NK-92 (cell line): ENCODE data around the gene TRIM7.
"Not testable (repeated sequence)": the region's sequence is repeated elsewhere in the genome, so short reads cannot be mapped to it uniquely, and the experiment has no call there.

Experiments
- DNase-seq: peaks from one replicate; lab custom pipeline; 2025; ENCODE audit not compliant: unreplicated experiment; lab: John Stamatoyannopoulos, UW

TRIM7 gene

DNA sequence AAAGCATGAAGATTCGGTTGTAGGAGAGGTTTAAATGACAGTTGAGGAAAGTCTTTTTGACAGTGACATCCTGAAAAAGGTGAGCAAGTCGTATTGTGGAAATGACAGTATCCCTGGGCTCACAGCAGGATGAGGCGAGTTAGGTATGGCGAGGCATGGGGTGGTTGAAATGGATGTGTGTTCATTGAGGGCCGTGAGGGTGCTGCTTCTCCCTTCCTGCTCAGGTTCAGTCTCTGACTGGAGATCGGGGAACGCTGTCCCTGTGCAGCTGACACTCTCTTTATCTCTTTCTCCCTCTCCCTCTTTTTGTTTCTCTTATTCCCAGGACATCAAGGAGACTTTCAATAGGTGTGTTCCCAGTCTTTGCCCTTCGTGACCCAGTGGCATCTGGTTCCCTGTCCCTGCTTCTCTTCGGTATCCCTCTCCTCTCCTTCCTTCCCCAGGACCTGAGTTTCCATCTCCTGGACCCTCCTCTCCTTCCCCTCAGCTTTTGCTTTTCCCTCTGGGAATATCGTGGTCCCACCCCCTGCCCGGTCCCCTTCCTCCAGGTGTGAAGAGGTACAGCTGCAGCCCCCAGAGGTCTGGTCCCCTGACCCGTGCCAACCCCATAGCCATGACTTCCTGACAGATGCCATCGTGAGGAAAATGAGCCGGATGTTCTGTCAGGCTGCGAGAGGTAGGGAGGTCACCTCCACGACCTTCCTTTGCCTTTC, 28.2 kb upstream of the TRIM7 start:
- no peak for DNase-seq

DNA sequence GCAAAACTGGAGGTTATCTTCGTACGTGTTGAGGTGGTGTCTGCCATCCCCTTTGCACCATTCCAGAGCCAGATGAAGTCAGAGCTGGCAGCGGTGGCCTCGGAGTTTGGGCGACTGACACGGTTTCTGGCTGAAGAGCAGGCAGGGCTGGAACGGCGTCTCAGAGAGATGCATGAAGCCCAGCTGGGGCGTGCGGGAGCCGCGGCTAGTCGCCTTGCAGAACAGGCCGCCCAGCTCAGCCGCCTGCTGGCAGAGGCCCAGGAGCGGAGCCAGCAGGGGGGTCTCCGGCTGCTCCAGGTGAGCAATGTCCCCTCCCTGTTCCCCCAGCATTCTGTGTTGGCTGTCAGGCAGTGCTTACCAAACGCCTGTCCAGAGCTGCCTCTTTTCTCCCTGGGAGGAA, 27.6 kb upstream of the TRIM7 start:
- no peak for DNase-seq

DNA sequence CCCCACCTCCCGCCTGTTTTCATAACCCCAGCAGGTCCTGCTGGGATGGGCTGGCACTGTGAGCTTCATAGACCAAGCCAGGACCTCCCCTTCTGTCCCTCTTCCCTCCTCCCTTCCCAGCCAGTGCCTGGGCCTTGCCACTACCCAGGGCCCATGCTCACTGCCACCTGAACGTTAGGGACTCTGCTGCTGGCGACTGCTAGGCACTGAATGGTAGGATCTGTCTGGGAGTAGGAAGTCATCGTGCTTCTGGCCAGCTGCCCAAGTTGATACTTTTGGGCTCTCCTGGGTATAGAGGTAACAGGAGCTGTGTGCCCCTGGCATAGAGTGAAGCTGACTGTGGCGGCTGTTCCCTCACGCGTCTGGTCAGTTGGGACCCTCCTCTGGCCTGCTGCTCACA, 26.4 kb upstream of the TRIM7 start:
- DNase-seq = no peak

DNA sequence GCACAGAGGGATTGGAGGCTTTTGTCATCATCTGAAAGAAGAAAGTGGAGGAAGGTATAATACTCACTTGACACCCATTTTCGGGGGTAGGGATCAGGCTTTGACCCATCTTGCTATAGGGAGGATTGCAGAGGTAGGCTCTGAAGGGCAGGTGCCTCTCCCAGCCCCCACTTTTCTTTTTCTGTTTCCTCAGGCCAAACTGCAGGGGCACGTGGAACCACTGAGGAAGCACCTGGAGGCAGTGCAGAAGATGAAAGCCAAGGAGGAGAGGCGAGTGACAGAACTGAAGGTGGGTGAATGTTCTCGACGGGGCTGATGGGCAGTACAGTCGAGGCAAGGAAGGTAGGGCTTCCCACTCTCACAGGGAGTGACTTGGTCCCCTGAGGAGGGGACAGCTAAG, 25.6 kb upstream of the TRIM7 start:
- DNase-seq = no peak

DNA sequence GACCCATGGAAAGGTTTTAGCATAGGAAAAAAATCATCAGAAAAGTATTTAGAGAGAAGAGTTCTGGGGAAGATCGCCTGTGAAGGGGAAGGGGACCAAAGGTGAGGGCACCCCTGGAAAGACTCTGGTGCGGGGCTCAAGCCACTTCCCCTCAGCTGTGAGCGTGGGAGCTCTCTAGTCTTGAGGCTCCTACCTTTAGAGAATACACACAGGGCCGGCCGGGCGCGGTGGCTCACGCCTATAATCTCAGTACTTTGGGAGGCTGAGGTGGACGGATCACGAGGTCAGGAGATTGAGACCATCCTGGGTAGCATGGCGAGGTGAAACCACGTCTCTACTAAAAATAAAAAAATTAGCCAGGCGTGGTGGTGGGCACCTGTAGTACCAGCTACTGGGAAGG, 25.0 kb upstream of the TRIM7 start:
- DNase-seq = no peak

DNA sequence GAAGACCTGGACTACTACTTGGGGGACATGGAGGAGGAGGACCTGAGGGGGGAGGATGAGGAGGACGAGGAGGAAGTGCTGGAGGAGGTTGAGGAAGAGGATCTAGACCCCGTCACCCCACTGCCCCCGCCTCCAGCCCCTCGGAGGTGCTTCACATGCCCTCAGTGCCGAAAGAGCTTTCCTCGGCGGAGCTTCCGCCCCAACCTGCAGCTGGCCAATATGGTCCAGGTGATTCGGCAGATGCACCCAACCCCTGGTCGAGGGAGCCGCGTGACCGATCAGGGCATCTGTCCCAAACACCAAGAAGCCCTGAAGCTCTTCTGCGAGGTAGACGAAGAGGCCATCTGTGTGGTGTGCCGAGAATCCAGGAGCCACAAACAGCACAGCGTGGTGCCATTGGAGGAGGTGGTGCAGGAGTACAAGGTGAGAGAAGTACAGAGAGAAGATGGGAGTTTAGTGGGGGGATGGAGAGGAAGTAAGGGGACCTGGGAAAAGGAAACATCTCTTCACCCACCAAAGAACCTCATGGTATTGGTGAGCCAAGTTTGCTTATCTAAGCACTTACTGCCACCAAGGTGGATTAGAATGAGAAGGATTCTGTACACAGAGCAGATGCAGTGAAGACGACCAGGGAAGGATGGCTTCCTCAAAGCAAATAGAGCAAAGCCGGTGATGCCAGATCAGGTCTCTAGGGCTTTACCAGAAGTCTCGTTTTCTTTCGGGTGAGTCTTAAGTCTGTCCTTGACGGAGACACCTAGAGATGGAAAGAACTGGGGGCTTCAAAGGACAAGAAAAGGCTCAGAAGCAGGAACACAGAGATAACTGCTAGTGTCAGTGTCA, 19.6 kb upstream of the TRIM7 start:
- no peak for DNase-seq

DNA sequence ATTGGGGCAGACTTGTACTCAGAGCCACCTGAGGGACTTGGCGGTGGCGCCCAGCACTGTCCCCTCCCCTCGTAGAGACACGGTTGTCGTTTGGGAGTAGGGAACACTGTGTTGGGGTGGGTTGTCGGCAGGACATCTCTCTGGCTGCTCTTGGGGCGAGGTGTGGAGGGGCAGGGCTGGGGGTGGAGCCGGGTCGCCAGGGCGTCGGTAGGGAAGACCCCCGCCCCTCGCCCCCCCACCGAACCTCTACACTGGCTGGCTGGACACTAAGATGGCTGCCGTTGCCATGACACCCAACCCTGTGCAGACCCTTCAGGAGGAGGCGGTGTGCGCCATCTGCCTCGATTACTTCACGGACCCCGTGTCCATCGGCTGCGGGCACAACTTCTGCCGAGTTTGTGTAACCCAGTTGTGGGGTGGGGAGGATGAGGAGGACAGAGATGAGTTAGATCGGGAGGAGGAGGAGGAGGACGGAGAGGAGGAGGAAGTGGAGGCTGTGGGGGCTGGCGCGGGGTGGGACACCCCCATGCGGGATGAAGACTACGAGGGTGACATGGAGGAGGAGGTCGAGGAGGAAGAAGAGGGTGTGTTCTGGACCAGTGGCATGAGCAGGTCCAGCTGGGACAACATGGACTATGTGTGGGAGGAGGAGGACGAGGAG, 18.9 kb upstream of the TRIM7 start:
- DNase-seq = no peak

DNA sequence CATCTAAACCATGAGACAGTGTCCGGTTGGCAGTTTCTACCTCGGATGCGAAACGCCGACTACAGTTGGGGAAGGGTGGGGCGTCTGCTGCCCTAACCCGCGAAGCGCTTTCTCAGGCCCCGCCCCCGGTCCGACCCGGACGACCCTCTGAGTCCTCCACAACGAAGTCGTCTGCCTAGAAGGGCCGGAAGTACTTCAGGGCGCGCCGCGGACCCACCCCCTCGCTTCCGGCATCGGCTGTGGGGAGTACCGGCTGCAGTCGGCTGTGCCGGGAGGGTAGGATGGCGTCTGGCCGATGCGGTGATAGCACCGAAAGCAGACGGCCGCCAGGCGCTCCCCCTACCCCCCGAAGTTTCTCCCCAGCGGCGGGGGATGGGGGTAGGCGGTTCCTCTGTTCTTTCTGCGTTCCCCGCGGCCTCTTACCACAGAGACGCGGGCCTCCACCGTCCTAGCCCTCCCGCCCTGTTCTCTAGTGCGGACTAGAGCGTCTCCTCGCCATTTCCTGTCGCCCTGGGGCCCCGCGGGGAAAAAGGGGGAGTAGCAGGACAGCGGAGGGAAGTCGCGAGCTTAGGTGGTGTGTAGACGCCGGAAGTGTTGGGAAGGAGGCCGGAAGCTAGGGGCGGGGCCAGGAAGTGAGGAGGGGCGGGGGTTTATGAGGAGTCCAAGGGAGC, 18.2 kb upstream of the TRIM7 start, which contains the start of gene TRIM41:
Gene TRIM41 (plus strand): TSS at position 224 of the 671 bp plus-strand sequence. CDS start 719 bp downstream, outside the sequence.
- no peak for DNase-seq

DNA sequence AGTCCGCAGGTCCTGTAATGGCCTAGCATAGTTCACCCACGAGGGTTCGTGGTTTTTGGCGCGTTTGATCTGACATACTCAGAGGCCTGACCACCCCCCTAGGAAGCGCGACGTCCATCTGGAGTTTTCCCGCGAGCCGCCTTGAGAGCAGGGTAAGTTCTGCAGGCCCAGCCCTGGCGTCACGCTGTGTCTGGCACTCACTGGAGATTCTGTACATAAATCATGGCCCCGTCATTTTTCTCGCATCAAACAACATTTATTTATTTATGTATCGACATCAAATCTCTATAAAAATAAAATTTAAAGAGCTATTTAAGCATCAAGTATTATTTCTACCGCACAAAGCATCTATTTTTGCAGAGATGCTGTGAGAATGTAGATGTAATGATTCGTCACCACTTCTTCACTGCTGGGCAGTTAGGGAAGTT, 17.6 kb upstream of the TRIM7 start:
- no peak for DNase-seq

DNA sequence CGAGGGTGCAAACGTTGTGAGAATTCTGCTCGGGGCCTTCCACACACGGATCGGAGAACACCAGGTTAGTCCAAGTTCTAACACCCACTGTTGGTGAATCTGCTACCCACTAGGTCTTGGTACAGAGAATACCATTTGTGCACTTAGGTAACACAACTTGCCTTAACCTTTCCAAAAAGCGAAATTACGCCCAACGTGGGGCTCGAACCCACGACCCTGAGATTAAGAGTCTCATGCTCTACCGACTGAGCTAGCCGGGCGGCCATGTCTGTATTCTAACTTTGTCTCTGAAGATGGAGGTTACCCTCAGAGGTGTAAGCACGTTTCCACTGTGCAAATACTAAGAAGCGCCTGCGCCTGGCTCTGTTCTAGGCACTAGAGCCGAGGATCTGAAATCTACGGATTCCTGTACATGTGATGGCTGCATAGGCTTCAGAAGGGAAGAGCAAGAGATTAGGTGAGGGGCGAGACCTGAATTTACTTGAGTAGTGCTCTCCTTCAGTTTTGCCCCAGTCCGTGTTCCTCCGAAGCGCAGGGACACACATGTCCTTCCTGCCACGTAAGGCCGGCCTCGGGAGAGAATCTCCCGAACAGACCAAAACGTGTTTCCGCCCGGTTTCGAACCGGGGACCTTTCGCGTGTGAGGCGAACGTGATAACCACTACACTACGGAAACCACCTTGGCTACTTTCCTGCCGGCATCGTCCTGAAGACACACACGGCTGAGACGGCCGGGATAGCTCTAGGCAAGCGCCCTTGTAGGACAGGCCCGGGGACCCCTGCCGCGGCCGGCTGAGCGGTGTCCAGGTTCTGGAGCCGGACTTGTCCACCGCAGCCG, 17.0 kb upstream of the TRIM7 start:
- no peak for DNase-seq

DNA sequence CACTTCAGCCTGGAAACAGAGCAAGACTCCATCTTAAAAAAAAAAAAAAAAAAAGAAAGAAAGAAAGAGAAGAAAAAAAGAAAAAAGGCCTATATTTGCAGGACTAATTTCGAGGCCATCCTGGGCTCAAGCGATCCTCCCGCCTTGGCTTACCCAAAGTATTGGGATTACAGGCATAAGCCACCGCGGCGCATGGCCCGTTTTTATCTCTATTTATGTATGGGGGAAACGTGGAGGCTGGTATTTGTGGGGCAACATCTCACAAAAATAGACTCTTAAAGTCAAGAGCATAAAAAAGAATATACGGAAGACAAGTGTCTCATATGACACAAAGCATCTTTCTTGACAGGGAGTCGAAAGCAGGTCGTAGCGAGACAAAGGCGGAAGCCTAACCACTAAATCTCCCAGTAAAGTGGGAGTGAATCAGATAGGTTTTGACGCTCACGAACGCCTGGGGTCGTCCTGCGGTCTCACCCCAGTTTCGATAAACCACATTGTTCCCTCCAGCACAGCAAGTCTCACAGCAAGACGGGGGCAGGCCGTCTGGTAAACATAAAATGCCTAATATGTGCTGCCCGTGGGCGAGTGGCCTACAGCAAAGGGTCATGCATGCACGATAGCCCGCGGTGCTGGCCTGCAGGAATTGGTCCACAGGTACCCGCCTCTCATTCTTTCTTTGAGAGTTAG, 16.3 kb upstream of the TRIM7 start:
- no peak for DNase-seq

DNA sequence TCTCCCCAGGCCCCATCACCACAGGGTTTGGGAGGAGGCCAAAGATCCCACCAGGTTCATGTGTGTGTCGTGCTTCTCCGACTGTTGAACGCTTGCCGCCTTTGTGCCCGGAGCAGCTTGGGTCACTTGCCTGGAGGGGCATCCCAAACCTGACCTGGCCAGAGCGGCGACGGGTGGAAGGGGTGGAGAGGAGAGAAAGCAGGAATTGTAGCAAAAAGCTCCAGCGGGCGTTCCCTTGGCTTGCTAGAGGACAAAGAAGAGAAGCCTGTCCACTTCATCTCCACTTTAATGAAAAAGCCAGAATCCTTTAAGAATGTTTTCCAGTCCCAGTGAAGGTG, 15.2 kb upstream of the TRIM7 start:
- no peak for DNase-seq

DNA sequence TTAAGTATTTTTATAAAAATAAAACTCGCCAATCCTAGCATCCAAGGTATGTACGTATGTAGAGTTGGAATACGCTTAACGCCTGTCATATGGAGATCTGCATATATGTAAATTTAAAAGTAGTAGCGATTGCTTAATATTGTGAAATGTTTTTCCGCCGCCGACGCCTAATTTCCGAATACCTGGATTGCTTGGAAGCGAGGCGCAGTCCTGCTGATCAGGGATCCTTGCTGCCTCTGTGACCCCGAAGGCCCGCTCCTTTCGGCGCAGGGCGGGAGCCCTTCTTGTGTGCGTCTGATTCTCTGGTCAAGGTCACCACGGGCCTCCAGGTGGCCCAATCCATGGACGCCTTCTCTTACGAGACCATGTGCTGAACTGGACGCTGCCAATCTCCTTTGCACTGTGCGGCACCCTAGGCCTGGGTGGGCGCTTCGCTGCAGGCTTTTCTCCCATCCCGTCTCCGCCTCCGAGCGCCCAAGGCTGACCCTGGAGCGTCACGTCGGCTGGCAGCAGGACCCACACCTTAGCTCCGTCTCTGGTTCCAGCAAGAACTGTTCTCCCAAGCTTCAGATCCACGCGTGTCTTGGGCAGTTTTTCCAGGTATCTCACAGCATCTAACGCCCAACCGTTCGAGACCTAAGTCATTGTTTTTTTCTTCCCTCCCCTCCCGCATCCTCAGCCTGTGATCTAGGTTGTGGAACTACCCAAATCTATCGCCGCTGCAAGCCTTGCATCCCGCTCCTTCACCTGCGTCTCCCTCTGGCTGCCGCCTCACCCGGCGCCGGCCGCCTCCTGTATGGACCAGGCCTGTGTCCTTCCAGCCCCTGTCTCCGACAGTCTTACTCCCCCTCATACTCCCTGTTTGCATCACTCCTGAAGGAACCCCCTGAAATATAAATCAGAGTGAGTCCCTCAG, 14.5 kb upstream of the TRIM7 start:
- DNase-seq = no peak

DNA sequence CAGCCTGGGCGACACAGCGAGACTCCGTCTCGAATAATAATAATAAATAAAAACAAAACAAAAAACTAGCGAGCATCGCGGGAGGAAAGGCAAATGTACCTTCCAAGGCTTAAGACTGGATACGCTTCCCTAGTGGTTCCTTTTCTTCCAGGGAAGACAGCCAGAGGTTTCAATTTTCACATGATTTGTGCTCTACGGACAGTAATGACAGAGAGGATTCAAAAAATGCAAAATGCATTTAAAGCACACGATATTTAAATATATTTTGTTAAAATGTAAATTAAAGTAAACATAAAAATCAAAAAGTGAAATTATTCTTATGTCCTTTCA, 13.8 kb upstream of the TRIM7 start:
- no peak for DNase-seq

DNA sequence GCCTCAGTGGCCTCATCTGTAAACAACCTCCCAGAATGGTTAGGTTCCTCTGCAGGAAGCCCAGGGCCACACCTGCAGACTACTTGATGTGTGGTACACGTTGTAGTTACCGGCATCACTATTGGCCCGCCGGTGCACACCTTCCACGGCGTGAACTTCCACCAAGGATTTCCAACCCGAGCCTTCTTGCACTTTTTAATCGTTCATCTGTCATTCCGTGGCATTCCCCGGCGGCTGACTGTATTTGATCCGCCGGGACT, 12.7 kb upstream of the TRIM7 start:
- no peak for DNase-seq

DNA sequence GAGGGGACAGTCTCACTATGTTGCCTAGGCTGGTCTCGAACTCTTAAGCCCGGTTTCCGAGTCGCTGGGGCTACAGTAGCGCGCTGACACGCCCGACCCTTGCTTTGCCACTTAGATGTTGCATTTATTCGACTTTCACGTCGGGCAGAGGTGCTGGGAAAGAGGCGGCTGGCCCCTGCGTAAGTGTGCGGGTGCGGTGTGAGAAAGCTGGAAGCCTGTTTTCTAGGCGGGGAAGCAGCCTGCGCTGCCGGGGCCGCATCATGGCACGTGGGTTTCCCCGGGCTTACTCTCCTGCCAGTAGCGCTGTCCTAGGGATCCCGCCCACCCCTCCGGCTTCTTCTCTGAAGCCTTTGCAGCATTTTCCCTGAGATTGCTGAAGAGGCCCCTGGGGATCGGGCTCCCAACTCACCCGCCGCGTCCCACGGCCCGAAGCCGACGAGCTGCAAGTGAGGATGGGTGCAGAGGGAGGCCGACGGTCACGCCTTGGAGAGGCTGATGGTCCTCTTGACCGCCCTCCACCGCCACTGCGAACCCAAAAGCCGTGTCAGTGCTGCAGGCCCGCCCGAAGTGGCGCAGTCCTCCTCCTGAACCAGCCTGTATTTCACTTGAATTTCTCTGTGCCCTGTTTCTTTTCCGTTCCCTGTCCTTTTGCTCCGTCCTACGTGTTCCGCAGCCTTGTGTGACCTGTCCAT, 12.3 kb upstream of the TRIM7 start:
- DNase-seq = no peak

DNA sequence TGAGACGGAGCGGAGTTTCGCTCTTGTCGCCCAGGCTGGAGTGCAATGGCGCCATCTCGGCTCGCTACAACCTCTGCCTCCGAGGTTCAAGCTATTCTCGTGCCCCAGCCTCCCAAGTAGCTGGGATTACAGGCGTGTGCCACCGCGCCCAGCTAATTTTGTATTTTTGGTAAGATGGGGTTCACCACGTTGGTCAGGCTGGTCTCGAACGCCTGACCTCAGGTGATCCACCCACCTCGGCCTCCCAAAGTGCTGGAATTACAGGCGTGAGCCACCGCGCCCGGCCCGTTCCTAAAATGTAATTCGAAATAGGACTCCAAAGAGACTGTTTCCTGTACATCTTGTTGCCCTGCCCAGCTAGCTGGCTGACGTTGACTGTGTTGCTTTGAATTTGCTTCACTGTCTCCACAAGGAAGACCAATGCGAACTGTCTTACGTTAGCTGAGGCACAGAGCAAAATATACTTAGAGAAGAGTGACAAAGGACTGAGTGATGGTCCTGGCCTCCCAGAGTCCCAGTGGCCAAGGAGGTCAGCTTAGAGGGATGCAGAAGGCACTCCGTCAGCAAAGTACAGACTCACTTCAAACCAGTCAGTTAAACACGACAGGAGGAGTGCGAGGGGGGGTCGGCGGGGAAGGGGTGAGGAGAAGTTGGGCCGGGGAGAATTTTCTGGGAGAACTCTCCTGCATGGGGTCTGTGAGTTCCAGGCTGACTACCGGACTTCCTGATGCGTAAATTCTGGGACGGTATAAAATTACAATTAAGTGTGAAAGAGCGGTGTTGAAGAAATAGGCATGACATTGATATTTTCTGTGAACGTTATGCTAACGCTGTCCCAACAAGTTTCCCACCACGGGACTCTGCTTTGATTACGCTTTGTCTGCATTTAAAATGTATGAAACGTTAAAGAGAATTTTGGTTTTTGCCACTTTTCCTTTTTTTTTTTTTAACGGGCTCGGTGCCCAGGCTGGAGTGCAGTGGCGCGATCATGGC, 11.3 kb upstream of the TRIM7 start:
- DNase-seq = no peak

DNA sequence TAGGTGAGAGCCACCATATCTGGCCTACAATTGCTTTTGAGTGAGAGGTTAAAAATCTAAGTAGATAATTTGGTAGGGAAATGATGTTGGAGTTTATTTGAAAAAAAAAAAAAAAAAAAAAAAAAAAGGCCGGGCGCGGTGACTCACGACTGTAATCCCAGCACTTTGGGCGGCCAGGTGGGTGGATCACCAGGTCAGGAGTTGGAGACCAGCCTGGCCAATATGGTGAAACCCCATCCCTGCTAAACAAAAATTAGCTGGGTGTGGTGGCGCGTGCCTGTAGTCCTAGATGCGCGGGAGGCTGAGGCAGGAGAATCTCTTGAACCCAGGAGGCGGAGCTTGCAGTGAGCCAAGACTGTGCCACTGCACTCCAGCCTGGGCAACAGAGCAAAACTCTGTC, 9.3 kb upstream of the TRIM7 start:
- not testable (repeated sequence) for DNase-seq
